SH-SY5Y (cell line): Measurements from ENCODE around the gene FAM3C.

Experiments used
- GATA2 ChIP-seq: IDR thresholded peaks from 2 replicates; pipeline ENCODE4 v1.6.1; 2011; ENCODE audit warnings: mild to moderate bottlenecking, low read depth, low read length
- GATA3 ChIP-seq: IDR thresholded peaks from 2 replicates; pipeline ENCODE4 v1.6.1; 2011; ENCODE audit warnings: low read depth, mild to moderate bottlenecking, low read length, moderate library complexity

- no peak for TF ChIP-seq GATA2
- TF ChIP-seq GATA3: no peak
Measured at GRCh38 chr7:121410829-121411596, 14.9 kb upstream of the FAM3C start.
